Stimulated activated CD8-positive, alpha-beta memory T cell treated with anti-CD3 and anti-CD28 coated beads, Interleukin-15, amount 100 ng/mL, for 24 hours (primary cell): ENCODE data around the gene RBM42.
"Not testable (repeated sequence)": the region's sequence is repeated elsewhere in the genome, so short reads cannot be mapped to it uniquely, and the experiment has no call there.

Experiments
- DNase-seq: peaks from one replicate; pipeline ENCODE4 v3.0.0-alpha.2; 2020; ENCODE audit warnings: low read depth

RBM42 gene

DNA sequence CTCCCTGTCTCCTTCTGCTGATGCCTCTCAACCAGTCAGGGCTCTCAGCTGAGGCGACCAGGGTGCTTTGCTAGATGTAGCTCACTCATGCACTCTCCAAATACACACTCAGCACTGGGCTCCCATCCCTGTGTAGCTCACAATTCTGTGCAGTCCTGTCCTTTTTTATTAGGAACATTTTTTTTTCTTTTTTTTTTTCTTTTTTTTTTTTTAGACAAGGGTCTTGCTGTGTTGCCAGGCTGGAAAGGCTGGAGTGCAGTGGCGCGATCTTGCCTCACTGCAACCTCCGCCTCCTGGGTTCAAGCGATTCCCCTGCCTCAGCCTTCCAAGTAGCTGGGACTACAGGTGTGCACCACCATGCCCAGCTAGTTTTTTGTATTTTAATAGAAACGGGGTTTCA is 26.0 kb downstream of the RBM42 start:
- not testable (repeated sequence) for DNase-seq

DNA sequence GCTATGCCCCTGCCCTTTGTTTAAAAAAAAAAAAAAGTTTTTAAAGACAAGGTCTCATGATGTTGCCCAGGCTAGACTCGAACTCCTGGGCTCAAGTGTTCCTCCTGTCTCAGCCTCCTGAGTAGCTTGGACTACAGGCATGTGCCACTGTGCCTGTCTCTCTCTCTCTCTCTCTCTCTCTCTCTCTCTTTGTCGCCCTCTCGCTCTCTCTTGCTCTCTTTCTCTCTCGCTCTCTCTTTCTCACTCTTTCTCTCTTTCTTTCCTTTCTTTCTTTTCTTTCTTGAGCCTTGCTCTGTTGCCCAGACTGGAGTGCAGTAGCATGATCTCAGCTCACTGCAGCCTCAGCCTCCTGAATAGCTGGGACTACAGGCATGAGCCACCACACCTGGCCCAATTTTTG is 26.8 kb downstream of the RBM42 start:
- DNase-seq: no peak

DNA sequence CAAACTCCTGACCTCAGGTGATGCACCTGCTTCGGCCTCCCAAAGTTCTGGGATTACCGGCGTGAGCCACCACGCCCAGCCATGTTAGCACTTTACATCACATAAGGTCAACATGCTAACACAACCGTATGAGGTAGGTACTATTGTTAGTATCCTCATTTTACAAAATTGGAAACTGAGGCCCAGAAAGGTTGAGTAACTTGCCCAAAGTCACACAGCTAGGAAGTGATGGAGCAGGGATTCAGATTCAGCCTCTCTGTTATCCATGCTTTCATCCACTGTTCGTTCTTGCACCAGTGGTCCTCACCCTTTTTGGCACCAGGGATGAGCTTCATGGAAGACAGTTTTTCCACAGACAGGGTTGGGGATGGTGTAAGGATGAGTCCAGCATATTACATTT is 27.9 kb downstream of the RBM42 start:
- no peak for DNase-seq

DNA sequence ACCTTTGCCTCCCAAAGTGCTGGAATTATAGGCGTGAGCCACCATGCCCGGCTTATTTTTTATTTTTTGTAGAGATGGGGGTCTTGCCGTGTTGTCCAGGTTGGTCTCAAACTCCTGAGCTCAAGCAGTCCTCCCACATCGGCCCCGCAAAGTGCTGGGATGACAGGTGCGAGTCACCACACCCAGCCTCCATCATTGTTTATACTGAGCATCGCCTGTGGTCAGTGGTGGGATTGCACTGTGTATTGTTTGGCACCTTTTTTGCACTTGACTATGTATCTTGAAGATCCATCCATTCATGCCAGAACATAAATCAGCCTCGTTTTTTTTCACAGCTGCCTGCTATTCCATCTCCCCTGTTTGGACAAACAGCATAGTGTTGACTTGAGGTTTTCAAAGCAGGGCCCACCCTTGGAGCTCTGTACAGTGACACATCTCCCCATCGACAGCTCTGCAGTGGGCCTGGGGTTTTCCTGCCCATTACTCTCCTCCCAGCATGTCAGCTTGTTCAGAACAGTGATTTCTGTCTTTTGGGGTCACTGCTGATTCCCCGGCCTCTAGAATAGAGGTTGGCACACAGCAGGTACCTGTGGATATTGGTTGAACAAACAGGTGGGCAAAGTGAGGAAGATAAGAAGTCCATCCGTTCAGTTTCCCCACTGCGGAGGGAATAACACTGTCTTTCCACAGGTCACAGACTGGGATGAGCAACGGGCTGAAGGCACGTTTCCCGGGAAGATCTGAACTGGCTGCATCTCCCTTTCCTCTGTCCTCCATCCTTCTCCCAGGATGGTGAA is 29.3 kb downstream of the RBM42 start:
- no peak for DNase-seq

DNA sequence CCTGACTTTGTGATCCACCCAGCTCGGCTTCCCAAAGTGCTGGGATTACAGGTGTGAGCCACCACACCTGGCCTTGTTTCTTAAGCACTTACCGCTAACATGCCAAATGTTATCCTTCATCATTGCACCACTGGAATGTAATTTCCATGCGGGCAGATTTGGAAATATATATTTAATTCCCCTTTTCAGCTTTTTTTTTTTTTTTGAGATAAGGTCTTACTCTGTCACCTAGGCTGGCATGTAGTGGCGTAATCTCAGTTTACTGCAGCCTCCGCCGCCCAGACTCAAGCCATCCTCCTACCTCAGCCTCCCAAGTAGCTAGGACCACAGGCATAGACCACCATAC is 33.1 kb downstream of the RBM42 start:
- DNase-seq: no peak

DNA sequence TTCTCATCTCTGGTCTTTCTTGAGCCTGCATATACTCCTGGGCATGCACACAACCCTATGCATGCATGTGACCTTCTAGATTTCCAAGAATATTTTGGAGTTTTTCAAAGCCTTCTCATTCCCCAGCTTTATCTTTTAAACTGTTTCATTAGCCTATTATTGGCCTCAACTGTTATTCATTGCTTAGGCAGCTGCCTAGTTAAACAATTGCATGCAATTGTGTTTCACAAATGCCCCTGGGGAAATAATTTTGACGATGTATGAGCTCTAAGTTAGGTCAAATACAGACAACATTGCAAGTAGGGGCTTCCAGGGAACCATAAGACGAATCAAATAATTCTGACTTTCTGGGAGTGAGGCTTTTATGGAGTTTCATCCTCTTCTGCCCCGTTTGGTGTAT is 35.1 kb downstream of the RBM42 start:
- DNase-seq: no peak

GRCh38 chr19:35665157-35665556 is 36.3 kb downstream of the RBM42 start:
- no peak for DNase-seq

DNA sequence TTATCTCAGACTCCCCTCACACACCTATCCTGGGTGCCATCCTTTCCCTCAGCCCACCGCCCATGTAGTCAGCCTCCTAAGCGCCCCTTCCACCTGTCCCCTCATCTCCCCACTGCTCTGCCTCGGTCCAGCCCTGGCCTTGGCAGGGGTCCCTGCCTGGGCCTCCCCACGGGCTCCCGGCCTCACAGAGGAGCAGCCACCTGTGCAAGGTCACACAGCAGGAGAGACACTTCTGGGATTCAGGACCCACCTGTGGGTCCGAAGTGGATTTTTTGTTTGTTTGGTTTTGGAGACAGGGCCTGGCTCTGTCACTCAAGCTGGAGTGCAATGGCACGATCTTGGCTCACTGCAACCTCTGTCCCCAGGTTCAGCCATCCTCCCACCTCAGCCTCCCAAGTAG is 36.8 kb downstream of the RBM42 start:
- DNase-seq: no peak

- DNase-seq: no peak
Measured at GRCh38 chr19:35666251-35666913, 37.5 kb downstream of the RBM42 start, which contains the start of gene UPK1A. UPK1A (plus strand) TSS chr19:35666517; CDS start chr19:35666813, 296 bp downstream.

DNA sequence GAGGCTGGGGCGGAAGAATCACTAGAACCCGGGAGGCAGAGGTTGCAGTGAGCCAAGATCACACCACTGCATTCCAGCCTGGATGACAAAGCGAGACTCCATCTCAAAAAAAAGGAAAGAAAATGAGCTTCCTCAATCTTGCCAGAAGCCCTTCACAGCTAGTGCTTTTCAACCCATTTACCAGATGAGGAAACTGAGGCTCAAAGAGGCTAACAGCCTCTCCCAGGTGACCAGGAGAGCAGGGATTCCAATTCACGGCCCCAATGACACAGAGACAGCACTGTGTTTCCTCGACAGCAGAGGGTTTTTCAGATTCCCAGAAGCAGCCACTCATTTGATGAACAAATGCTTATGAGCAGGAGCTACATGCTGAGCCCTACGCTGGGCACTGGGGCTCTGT is 40.7 kb downstream of the RBM42 start:
- no peak for DNase-seq

DNA sequence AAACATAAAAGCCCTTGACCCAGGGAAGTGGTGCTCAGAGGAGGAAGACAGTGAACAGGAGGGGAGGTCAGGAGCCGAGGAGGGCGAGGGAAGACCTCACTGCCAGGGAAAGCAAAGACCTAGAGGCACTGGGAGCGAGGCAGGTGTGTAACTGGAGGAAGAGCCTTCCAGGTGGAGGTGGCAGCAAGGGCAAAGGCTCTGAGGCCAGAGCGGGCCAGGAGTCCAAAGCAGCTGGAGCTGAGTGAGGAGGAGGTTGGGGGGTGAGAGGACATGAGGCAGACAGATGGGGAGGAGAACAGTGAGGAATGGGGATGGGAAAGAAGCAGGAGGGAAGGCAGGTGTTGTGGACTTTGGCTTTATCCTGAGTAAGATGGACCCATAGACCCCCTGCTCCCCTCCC is 41.1 kb downstream of the RBM42 start:
- DNase-seq: no peak

DNA sequence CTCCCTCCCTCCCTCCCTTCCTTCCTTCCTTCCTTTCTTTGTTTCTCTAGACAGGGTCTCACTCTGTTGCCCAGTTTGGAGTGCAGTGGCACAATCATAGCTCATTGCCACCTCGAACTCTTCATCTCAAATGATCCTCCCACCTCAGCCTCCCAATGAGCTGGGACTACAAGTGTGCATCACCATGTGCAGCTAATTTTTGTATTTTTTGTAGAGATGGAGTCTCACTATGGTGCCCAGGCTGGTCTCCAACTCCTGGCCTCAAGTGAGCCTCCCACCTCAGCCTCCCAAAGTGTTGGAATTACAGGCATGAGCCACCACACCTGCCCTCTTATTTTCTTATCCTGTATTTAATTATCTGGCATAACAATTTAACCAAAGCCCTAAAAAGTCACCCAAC is 41.9 kb downstream of the RBM42 start:
- DNase-seq: no peak

DNA sequence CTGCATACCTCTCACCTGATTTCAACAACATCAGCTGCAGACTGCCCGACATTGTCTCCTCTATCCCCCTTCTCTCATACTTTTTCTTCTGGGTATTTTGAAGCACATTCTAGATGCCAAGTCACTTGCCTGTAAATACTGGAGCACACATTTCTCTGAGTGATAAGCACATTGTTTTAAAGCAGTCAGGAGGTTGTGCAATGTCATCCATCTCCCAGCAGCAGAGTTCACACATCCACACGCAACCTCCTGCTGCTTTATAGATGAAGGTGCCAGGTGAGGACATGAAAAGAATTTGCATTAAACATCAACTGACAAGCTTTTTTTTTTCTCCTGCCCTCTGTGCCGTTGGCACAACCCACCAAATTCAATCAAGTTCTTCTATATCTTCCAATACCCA is 43.0 kb downstream of the RBM42 start:
- no peak for DNase-seq

- no peak for DNase-seq
Measured at GRCh38 chr19:35673121-35673804, 44.4 kb downstream of the RBM42 start.

- no peak for DNase-seq
Measured at GRCh38 chr19:35675589-35676140, 46.8 kb downstream of the RBM42 start.
